Esophagus mucosa (tissue), 1 donor: Measurements from ENCODE around the gene UBASH3B. TPM values are rescaled to one million over a fixed set of nuclear protein-coding genes. Genes with fewer than 3 reads are reported as not detected.
A peak's percentile ranks its signal among the peaks of the same experiment; 100 is the strongest.

Source experiments
- ATAC-seq: fragments of 200-7000 bp; cut with Tn5 transposase; one replicate; pipeline ENCODE4 v1.9.1; 2020
- total RNA-seq: library from RNA; stranded (reverse); gene quantifications from one replicate; pipeline ENCODE4 v1.2.4, GENCODE V29; 2023
- donor health status: DM: yes; HTN: yes; CAD: no.

Gene UBASH3B
- total RNA-seq, 1 donor from 2014 or later = 13.9 TPM

GRCh38 chr11:122678406-122678805 lies 22.9 kb downstream of the UBASH3B start:
- ATAC-seq = no peak

- no peak for ATAC-seq
Measured at GRCh38 chr11:122679466-122679865, 23.9 kb downstream of the UBASH3B start.

GRCh38 chr11:122681070-122681469 lies 25.5 kb downstream of the UBASH3B start:
- no peak for ATAC-seq

GRCh38 chr11:122681735-122682134 lies 26.2 kb downstream of the UBASH3B start:
- no peak for ATAC-seq

- ATAC-seq = no peak
Measured at GRCh38 chr11:122682464-122682863, 26.9 kb downstream of the UBASH3B start.

GRCh38 chr11:122685041-122685440 lies 29.5 kb downstream of the UBASH3B start:
- ATAC-seq = no peak

- peak; percentile 87 for ATAC-seq
Measured at GRCh38 chr11:122686111-122686510, 30.6 kb downstream of the UBASH3B start.

- ATAC-seq = no peak
Measured at GRCh38 chr11:122690384-122690783, 34.9 kb downstream of the UBASH3B start.

GRCh38 chr11:122690801-122691548 lies 35.5 kb downstream of the UBASH3B start:
- no peak for ATAC-seq

- ATAC-seq = no peak
Measured at GRCh38 chr11:122691549-122692150, 36.1 kb downstream of the UBASH3B start.

GRCh38 chr11:122692444-122692843 lies 36.9 kb downstream of the UBASH3B start:
- ATAC-seq = no peak

- no peak for ATAC-seq
Measured at GRCh38 chr11:122695076-122695615, 39.6 kb downstream of the UBASH3B start.

- no peak for ATAC-seq
Measured at GRCh38 chr11:122696662-122697061, 41.1 kb downstream of the UBASH3B start.

GRCh38 chr11:122697636-122698167 lies 42.2 kb downstream of the UBASH3B start:
- peak; percentile 94 for ATAC-seq

GRCh38 chr11:122698392-122698791 lies 42.9 kb downstream of the UBASH3B start:
- ATAC-seq = no peak

- no peak for ATAC-seq
Measured at GRCh38 chr11:122700666-122701065, 45.1 kb downstream of the UBASH3B start.

GRCh38 chr11:122701143-122701542 lies 45.6 kb downstream of the UBASH3B start:
- ATAC-seq = no peak

GRCh38 chr11:122703541-122704272 lies 48.2 kb downstream of the UBASH3B start:
- ATAC-seq = no peak

- no peak for ATAC-seq
Measured at GRCh38 chr11:122705396-122705795, 49.9 kb downstream of the UBASH3B start.

- ATAC-seq = no peak
Measured at GRCh38 chr11:122706291-122707088, 51.0 kb downstream of the UBASH3B start.

GRCh38 chr11:122707111-122707510 lies 51.6 kb downstream of the UBASH3B start:
- no peak for ATAC-seq

GRCh38 chr11:122707901-122708300 lies 52.4 kb downstream of the UBASH3B start:
- no peak for ATAC-seq
